Iris pigment epithelial cell (primary cell): Measurements from ENCODE around the gene SLC5A11.
"Not testable (repeated sequence)": the region's sequence is repeated elsewhere in the genome, so short reads cannot be mapped to it uniquely, and the experiment has no call there.

ENCODE experiments used
- DNase-seq: peaks from one replicate; pipeline ENCODE4 v3.0.0-alpha.2; 2011; ENCODE audit warnings: low read depth

The SLC5A11 gene, protein sequence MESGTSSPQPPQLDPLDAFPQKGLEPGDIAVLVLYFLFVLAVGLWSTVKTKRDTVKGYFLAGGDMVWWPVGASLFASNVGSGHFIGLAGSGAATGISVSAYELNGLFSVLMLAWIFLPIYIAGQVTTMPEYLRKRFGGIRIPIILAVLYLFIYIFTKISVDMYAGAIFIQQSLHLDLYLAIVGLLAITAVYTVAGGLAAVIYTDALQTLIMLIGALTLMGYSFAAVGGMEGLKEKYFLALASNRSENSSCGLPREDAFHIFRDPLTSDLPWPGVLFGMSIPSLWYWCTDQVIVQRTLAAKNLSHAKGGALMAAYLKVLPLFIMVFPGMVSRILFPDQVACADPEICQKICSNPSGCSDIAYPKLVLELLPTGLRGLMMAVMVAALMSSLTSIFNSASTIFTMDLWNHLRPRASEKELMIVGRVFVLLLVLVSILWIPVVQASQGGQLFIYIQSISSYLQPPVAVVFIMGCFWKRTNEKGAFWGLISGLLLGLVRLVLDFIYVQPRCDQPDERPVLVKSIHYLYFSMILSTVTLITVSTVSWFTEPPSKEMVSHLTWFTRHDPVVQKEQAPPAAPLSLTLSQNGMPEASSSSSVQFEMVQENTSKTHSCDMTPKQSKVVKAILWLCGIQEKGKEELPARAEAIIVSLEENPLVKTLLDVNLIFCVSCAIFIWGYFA

DNA sequence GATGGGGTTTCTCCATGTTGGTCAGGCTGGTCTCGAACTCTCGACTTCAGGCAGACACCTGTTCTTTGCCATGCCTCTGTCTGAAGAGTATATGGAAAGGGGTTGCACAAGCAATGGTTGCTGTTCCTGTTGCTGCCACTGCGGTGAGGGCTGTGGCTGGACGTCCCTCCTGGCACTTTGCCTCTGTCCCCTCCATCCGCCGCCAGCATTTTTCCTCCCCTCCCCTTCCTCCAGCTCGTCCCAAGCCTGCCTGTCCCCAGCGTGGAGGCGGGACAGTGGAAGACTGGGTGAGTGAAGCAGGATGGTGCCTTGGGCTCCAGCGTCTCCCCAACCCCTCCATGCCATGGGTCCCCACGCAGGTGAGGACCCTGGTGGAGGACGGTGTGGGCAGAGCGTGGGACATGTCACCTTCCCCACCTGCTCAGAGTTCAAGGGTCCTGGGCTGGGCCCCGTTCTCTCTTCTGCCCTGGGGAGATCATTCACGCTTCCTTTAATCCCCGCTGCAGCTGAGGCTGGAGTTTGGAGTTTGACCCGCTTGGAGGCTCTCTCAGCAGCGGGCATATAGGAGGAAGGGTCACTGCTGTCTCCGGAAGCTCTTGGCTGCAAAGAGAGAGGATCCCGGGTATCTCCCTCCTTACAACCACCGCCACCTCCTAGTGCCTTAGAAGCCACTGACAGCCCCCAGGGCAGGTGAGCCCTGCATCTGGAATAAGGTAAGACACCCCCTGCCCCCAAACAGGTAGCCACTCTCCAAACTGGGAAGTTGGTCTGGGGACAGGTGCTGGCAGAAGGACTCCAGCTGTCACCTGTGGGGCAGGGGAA is at the start of gene SLC5A11:
Gene SLC5A11, plus strand, starts transcription at position 238 of the 822 bp plus-strand sequence. CDS start 12,681 bp downstream, outside the sequence.
- no peak for DNase-seq

DNA sequence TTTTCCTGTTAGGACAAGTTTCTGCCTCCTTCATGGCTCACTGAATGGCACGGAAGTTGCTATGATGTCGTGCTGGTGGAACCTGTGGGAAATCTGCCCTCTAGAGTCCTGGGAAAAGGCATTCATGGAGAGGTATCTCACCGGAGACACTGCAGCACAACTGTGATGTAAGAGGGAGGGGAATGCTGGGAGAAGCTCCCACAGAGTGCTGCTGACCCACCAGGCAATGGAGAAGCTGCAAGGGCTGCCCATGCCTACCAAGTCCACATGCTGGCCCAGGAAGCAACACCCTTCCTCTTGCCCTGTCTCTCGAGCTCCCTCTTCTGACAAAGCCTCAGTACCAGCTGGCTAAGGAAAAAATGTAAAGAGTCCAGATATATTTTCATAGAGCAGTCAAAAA is 45.2 kb upstream of the SLC5A11 start:
- DNase-seq = peak; percentile 55

DNA sequence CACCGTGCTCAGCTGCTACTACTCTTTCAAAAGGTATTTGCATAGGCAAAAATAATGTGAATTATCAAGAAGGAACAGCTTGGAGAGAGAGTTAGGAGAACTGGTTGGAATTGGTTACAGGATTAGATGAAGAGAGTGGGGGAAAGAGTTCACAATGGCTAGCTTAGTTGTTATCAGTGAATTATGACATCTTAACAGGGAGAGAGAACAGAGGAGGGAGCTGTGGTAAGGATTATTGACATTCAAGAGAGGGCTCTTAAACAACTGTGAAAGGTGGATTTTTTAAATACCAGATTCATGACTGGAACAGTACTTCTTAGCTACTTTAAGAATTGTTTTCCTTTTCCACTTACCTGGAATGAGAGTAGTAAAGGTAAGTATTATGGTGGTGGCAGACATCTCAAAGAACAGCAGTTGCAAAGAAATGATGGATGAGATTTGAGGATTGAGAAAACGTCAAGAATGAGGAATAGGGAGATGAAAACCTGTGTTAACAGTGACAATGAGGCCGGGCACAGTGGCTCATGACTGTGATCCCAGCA is 43.9 kb upstream of the SLC5A11 start:
- DNase-seq = peak; percentile 64

DNA sequence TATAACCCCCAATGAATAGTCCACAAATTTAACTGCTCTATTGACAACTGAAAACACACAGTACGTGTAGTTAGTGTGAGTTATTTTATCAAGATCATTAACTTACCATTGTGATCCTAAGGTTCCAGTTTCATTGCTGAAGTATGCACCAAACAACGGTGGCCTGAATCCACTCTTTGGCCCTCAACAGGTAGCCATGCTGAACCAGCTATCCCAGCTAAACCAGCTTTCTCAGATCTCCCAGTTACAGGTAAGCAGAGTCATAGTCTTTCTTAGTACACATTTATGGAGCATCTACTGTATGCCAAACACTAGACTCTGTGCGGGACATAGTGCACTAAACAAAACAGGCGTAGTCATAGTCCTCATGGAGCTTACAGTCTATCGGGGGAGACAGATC is 40.3 kb upstream of the SLC5A11 start:
- DNase-seq = no peak

DNA sequence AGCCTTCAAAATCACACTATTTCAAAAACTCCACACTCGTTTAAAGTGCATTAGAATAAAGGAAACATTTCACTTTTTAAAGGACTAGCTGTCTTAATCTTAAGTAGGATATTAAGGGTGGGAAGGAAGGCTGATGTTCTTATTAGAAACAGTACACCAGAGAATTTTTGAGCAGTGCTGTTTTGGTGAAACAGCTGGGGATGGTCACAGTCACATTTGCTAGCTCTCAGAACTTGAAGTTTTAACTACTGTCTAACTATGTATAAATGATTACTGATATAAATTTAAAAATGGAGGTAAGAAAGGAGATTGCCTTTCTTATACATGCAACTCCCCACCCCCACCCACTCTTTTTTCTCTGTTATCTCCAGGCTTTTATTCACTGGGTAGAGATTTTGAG is 38.5 kb upstream of the SLC5A11 start:
- no peak for DNase-seq

DNA sequence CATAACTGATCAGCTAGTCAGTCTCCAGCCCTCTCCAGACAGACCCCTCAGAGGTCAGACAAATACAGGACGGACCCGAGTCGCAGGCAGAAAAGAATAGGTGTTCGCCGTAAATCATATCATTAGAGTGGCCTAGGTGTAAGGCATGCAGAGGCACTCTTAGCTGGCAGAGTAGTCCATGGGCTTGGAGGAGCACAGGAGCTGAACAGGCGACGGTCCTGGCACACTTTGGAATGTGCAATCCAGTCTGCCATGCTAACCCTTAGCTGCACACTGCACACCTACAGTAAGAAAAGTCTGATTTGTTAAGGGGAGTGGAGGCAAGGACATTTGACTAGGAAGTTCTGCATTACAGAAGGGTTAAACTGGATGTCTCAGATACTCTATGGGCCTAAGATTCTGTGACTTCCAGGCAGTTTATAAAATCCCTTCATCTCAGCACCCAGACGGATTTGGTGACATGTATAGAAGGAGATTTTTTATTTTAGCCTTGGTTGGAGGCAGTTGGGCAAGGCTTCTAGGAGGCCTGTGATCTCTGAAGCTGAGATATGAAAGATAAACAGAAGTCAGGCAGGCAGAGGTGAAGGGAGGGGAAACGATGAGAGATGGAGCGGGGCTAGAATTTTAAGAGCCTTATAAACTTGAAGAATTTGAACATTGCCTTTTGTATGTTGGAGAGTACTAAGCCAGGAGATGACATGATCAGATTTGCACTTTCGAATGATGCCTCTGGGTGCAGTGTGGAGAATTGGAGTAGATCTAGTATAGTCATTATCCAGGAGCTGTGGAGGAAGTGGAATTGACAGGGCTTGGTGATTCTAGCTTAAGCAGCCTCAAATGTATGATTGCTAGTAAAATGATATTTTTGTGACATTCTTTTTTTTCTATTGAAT is 34.6 kb upstream of the SLC5A11 start:
- no peak for DNase-seq

DNA sequence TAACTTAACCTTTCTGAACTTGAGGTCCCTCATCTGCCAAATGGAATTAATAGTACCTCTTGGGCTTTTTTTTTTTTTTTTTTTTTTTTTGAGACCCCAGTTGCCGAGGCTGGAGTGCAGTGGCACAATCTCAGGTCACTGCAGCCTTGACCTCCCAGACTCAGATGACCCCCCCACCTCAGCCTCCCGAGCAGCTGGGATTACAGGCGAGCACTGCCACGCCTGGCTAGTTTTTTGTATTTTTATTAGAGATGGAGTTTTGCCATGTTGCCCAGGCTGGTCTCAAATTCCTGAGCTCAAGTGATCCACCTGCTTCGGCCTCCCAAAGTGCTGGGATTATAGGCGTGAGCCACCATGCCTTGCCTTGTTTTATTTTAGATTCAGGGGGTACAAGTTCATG is 33.0 kb upstream of the SLC5A11 start:
- not testable (repeated sequence) for DNase-seq

DNA sequence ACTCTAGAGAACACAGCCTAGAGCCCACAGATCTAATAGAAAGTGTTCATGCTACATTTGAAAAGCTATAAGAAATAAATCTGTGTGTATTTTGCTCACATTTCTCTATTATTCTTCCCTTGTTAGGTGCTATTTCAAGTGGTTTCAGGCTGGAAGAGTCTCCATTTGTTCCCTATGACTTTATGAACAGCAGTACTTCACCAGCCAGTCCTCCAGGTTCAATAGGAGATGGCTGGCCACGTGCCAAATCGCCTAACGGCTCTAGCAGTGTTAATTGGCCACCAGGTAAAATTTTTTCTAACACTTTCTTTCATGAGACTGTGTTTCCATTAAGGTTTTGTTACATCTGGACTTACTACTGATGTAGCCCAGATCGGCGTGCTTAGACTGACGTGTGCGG is 30.7 kb upstream of the SLC5A11 start:
- no peak for DNase-seq

DNA sequence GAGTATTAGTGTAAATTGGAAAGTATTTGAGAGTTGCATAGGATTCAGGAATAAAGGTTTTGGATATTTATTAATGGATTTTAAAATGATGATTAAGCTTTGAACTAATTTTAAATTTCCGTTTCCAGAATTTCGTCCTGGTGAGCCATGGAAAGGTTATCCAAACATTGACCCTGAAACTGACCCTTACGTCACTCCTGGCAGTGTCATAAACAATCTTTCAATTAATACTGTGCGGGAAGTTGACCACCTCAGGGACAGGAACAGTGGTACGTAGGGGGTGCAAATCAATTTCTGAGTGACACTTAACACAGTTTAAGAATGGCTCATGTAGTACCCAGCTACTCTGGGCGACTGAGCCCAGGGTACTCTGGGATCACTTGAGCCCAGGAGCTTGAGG is 29.1 kb upstream of the SLC5A11 start:
- no peak for DNase-seq

DNA sequence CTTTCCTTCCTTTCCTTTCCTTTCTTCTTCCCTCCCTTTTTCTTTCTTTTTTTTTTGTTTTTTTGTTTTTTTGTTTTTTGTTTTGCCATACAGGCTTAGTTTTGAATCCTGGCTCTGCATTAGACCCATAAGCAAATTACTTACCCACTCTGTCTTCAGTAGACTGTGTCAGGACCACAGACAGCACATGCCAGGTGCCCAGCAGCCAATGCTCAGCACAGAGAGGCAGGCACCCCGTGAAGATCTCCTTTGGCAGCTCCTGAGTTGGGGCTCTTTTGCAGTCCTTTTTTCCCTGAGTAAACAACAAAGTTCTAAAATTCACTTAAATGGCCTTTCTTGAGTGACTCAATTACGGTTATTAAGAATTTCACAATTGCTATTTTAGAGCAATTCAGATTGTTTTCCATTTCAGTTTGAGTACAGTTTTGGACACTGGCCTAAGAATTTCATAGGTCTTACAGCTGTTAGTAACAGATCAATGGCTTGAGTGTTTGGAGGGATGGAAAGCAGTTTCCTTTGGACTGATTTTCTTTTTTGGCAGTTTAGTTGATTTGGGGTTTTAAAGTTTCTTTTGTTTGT is 26.2 kb upstream of the SLC5A11 start:
- peak; percentile 49 for DNase-seq

DNA sequence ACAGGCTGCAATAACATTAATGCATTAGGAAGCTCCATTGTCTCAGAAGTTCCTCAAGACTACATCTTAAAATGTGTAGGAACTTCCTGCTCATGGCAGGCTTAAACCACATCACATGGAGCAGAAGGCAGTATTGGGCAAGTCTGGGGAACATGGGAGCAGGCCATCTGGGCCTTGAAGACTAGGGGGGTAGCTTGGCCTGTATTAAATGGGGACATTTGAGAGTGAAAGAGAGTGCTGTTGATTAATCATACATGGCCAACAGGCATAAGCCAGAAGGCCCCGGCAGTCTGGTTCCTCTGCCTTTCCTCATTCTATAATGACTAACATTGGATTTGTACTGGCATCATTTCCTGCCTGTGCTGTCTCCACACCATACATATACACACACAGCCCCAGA is 25.2 kb upstream of the SLC5A11 start:
- peak; percentile 69 for DNase-seq

DNA sequence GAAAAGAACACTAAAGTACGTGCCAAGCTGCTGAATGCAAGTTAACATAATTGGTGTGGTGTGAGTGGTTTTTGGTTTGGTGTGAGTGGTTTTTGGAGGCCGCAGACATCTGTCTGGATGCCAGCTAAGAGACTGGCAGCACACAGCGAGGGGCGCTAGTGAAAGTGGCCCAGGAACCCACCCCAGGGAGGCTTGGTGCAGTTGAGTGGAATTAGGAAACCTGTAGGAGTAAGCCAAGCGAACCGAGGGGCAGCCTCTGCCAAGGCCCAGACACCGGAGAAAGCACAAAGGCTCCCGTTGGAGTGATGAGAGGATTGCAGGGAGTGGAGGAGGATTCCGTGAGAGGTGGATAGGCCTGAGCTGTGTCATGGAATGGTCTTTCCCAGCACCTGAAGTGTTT is 24.6 kb upstream of the SLC5A11 start:
- DNase-seq = no peak

DNA sequence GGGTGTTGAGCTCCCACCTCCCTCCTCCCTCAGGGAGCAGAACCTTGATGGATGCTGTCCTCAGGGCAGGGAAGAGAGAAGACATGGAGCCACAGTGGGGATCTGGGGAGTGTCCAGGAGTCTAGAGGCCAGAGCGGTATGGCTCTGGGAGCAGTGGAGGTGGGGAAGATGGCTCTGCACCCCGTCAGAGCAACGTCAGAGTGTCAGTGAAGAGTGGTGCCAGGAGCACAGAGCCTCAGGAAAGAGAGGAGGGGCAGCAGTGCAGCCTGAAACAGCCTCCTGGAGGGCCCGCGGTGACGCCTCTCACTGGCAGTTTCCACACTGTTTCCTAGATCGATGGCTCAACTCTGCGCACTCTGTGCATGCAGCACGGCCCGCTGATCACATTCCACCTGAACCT is 23.2 kb upstream of the SLC5A11 start:
- no peak for DNase-seq

DNA sequence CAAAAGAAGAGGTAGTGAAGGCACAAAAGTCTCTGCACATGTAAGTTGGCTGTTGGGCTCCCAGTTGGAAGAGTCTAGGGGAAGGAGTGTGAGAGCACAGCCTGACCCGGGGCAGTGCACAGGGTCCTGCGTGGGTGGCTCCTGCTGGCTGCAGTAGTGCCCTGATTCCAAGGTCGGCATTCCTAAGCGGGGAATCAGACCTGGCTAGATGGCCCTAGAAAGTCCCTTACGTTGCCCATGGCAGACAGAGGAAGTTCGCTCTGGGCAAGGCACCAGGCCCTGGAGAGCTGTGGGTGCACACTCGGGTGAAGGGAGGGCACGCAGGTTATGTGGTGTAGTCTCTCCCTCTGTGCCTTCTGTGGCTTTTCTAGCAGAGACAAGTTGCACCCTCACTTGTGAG is 22.8 kb upstream of the SLC5A11 start:
- DNase-seq = no peak

DNA sequence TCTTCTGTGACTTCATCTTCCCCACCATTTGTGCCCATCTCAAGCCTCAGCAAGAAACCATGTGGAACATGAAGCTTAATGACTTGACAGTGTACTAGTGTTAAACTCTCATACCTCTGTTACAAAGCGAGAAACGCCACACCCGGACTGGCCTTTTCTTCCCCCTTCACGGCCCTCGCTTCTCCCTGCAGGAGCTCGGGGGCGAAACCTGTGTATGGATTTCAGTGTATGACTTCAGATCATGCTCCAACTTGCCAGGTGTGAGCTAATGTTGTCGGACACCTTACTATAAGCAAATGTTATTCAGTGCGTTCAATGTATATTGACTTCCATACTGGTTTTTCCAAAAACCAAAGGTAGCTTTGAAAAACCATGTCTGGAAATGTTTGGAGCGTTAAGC is 20.1 kb upstream of the SLC5A11 start:
- DNase-seq = no peak

DNA sequence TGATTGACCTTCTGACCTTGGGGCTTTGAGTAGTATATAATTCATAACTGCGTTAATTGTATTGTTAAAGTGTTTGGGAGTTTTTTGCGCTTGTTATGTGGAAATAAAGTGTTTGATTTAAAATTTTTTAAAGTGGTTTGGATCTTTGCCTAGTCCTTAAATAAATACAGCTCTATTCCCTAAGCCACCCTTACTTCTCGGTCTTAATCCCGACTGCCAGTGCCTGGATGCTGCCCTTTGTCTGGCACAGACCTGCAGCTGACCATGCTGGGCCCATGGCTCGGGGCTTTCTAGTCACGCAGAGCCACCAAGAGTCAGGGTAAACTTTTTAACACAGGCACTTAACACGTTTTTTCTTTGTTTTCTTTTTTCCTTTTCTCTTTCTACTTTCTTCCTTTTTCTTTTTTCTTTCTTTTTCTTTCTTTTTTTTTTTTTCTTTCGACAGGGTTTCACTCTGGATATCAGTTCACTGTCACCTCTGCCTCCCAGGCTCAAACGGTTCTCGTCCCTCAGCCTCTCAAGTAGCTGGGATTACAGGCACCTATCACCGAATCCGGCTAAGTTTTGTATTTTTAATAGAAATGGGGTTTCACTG is 19.6 kb upstream of the SLC5A11 start:
- no peak for DNase-seq

DNA sequence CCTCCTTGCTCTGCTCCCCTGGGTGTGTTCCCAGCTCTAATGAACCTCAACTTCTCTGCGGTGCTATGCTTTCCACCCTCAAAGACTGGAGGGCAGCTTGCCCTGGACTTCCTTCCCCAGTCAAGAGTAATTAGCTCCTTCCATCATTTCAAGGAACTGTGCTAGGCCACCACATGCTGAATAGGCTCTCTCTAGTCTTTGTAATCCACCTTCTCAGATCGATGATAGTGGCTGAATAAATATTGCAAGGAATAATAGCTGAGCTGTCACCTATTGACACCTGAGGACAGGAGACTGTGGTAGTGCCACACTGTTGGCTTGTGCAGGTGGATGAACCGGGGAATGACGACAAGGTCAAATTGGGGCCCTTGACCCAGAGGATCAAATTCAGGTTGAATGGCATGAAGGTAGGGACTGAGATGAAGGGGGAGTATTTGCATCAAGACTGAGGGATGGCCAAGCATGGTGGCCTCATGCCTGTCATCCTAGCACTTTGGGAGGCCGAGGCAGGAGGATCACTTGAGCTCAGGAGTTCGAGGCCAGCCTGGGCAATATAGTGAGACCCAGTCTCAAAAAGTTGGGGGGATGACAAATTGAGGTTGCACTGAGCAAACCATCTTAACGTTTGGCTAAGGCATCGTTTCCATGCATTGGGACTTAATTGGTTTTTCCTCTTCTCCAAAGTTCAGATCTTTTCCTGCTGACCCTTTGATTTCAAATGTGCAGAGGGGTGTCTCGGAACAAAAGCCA is 18.8 kb upstream of the SLC5A11 start:
- no peak for DNase-seq

DNA sequence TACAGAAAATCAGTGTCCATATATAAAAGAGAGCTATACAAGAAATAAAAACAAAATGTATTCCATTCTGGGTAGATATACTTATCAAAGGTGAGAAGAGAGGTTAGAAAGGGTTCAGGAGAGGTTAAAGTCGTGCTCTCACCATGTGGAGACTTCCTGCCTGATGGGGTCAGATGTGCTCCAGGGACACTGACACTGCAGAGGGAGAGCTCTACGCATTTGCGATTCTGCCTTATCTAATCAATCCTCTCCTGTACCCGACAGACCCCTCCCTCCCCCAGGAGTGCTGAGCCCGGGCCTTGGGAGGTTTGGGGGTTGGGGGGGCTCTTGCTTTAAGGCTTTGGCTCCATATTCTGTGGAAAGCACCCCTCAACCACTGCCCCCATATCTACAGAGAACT is 16.6 kb upstream of the SLC5A11 start:
- DNase-seq = no peak

DNA sequence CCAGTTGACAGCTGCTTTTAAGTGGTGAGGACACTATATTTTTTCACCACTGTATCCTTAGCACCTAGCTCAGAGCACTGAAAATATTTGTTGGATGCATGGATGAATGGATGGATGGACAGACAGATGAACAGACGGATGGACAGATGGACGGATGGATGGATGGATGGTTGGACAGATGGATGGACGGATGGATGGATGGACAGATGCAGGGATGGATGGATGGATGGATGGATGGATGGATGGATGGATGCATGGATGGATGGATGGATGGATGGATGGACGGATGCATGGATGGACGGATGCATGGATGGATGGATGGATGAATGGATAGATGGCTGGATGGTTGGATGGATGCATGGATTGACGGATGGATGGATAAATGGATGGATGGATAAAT is 12.4 kb upstream of the SLC5A11 start:
- DNase-seq = no peak
